ENCODE measurements around the gene LRRC63.
"Not testable (repeated sequence)": the region's sequence is repeated elsewhere in the genome, so short reads cannot be mapped to it uniquely, and the experiment has no call there.

LRRC63 gene

DNA sequence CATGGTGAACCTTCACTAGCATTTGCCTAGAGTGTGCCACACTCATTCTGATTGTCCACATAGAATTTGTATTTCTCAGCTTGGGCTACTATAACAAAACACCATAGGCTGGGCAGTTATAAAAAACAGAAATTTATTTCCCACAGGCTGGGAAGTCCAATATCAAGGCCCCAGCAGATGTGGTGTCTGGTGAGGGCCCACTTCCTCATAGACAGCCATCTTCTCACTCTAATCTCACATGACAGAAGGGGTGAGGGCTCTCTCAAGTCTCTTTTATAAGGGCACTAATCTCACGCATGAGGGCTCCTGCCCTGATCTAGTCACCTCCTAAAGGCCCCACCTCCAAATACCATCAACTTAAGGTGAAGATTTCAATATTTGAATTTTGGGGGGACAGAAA, 53.6 kb downstream of the LRRC63 start:
- no peak for DNase-seq (ENCODE audit: low spot score)

- no peak for DNase-seq (ENCODE audit: low spot score)
Measured at GRCh38 chr13:46267166-46267565, 55.4 kb downstream of the LRRC63 start.

- DNase-seq (ENCODE audit: low spot score) = no peak
Measured at GRCh38 chr13:46270416-46270815, 58.7 kb downstream of the LRRC63 start.

DNA sequence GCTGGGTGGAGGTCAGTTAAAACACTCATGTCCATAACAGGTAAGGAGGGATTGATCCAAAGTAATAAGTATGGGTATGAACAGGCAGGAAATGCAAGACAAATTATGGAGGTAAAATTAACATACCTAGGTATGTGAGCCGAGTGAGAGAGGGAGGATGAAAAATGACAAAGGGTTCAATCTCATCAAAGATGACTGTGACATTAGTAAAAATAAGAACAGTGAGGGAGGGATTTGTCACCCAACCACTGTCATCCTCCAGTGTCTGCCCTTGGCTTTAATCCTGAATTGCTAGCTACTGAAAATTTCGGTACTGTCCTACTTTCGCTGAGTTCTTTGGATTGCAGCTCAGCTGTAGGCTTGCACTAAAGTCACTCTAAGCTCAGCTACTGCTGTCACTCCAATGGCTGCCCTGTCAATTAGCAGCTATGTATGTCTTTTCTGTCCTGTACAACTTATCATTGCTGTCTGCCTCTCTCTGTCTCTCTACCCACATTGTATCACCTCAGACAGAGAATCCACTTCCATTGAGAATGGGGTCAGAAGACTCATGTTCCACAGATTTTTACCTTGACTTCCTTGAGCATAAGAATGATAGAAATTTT, 62.5 kb downstream of the LRRC63 start:
- DNase-seq (ENCODE audit: low spot score) = no peak

GRCh38 chr13:46278474-46278873, 66.7 kb downstream of the LRRC63 start:
- DNase-seq (ENCODE audit: low spot score) = no peak

GRCh38 chr13:46281779-46282178, 70.1 kb downstream of the LRRC63 start:
- no peak for DNase-seq (ENCODE audit: low spot score)

GRCh38 chr13:46283912-46284824, 72.4 kb downstream of the LRRC63 start:
- not testable (repeated sequence) for DNase-seq (ENCODE audit: low spot score)

DNA sequence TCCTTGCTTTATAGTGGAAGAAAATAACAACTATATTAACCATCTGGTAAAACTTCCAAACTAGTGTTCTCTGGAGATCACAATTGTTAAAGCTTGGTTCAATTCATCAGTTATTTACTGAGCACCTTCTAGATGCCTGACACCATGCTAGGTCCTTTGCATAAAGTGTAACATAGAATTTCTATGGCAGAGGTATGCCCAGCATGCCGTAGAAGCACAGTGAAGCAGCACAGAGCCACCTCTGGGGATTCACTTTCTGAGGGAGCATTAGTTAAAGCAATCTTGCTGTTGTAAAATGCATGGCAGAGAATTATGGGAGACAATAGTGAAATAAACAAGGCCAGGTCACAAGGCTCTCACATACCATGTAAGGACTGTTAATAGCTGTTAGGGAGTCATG, 75.2 kb downstream of the LRRC63 start:
- no peak for DNase-seq (ENCODE audit: low spot score)

GRCh38 chr13:46288570-46289259, 77.0 kb downstream of the LRRC63 start:
- peak; percentile 46 for DNase-seq (ENCODE audit: low spot score)

GRCh38 chr13:46289260-46289955, 77.7 kb downstream of the LRRC63 start:
- no peak for DNase-seq (ENCODE audit: low spot score)

DNA sequence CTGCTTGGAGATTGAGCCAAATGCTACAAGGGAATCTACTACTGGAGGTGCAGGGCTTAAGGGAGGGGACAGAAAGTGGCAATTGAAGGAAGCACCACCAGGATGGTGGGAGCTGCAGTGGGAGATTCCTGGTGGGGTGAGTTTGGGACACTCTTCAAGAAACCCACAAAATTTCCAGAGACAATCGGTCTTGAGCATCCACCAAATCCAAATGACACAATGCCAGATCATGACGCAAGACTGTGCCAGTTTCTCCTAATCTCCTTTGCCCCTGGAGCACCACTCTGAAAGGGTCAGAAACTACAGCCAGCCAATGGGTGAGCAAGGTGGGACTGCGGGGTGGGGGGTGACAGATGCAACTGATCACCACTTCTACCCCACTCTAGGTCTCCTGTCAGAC, 78.7 kb downstream of the LRRC63 start:
- DNase-seq (ENCODE audit: low spot score) = no peak

DNA sequence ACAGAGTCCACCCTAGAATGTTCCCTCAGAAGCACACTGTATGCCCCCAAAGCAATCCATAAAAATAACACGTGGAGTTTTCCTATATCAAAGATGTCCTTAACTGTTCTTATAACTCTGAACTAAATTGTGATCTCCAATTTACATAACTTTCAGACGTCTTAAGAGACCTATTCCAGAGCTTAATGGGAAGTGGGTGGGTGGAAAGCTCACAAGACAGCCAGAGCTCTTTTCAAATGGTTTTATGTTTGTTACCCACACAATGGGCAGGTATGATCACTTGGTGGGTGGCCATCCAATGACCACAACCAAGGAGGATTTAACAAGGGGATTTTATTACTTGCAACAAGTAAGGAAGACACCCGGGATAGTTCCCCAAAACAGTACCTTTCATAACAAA, 81.7 kb downstream of the LRRC63 start:
- no peak for DNase-seq (ENCODE audit: low spot score)

DNA sequence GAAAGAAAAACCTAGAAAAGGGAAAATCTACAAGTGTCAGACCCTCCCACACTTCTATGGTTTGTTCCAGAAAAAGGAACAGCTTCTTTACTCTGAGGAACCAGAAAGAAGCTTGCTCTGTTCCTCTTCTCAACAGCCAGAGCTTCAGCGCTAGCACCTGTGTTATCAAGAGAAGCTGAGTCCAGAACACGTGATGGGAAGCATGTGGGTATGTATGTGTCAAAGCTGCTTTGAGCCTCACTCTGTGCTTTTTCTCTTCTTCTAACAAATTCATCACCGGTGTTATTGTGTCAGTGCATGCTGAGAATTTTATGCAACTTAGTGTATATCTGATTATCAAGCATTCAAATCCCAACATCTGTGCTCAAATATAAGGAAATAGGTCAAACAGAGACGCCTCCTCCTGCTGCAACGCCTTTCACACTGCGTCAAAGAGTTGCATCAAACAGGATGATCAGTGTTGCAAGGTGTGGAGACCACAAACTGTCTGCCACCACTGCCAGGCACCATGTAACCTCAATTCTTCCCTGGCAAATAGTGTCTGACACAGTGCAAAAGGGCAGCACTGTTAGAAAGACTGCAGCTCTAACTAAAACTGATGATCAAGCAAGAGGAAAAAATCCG, 83.9 kb downstream of the LRRC63 start:
- no peak for DNase-seq (ENCODE audit: low spot score)

- DNase-seq (ENCODE audit: low spot score) = peak; percentile 75
Measured at GRCh38 chr13:46296115-46296822, 84.5 kb downstream of the LRRC63 start.

- peak; percentile 62 for DNase-seq (ENCODE audit: low spot score)
Measured at GRCh38 chr13:46296921-46297320, 85.2 kb downstream of the LRRC63 start.

- no peak for DNase-seq (ENCODE audit: low spot score)
Measured at GRCh38 chr13:46297361-46297811, 85.7 kb downstream of the LRRC63 start.

DNA sequence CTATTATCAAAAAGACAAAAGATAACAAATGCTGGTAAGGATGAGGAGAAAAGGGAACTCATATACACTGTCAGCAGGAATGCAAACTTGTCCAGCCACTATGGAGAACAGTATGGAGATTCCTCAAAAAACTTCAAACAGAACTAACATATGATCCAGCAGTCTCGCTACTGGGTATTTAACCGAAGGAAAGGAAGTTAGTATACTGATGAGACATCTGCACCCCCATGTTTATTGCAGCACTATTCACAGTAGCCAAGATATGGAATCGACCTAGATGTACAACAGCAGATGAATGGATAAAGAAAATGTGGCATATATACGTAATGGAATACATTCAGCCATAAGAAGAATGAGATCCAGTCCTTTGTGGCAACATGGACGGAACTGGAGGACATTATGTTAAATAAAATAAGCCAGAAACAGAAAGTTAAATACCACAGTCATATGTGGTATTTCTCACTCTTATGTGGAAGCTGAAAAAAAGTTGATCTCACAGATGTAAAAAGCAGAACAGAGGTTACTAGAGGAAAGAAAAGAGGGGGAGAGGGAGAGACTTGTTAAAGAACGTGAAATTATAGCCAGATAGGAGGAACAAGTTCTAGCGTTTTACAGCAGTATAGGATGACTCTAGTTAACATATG, 92.1 kb downstream of the LRRC63 start:
- DNase-seq (ENCODE audit: low spot score) = no peak

DNA sequence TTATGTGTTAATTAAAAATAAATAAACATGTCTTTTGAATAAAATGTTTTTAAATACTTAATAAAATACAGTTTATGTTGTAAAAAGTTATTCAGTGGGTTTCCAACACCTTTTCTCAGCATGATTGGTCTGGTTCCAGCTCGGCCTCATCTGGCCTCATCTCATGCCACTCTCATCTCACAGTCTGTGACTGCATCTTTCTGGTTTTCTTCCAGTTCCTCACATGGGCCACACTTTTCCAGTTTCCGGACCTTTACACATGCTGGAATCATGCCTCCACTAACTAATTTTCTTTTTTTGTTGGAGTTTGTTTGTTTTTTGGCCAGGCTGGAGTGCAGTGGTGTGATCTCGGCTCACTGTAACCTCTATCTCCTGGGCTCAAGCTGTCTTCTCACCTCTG, 92.8 kb downstream of the LRRC63 start:
- DNase-seq (ENCODE audit: low spot score) = no peak

GRCh38 chr13:46307554-46307953, 95.8 kb downstream of the LRRC63 start:
- DNase-seq (ENCODE audit: low spot score) = no peak

DNA sequence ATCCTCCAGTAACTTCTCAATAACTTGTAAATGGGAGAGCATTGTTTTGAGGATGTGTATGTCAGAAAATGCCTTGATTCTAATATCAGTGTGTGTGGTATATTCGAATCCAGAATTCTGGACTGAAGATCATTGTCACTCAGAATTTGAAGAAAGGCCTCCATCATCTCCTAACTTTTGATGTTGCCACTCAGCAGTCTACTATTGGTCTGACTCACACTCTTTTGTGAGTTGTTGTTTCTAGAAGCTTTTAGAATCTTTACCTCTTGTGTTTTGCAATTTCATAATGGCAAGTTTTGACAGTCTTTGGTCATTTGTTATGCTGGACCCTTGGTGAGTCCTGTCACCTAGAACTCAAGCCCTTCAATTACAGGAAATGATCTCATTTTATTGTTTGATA, 98.3 kb downstream of the LRRC63 start:
- DNase-seq (ENCODE audit: low spot score) = no peak

GRCh38 chr13:46311217-46311616, 99.5 kb downstream of the LRRC63 start:
- DNase-seq (ENCODE audit: low spot score) = no peak

All from kidney tubule cell (primary cell).